ENCODE data around the gene NEU2. TPM values are rescaled to one million over a fixed set of nuclear protein-coding genes. Genes with fewer than 3 reads are reported as not detected.

Gene NEU2
- total and polyA plus RNA-seq, 2 of the 4 experiments (the other 2 are of a cell fraction) = not detected

GRCh38 chr2:233081731-233082221 is 49.3 kb downstream of the NEU2 start:
- ATAC-seq (ENCODE audit: low read depth) = no peak
- 53% methylated on average over 3 of the region's 13 CpGs; no CpG with 5 or more reads in 1 of the 2 experiments for WGBS, 2 experiments (ENCODE audit: extremely low coverage in 2 of 2, insufficient read length in 1 of 2)
- Histone ChIP-seq H3K18ac (ENCODE audit: low read depth, low read length) (no peak overlapping the region), H3K9me1 (ENCODE audit: insufficient read depth, low read length) (no peaks in the 10 kb centered on the region), H2BK20ac (ENCODE audit: low read depth, low read length) (no peak overlapping the region), H3K36me3 (ENCODE audit: control insufficient read depth, insufficient read depth, low read length) (no peaks in the 10 kb centered on the region), H2BK120ac (ENCODE audit: low read depth, low read length) (no peak overlapping the region), H3K9ac (ENCODE audit: low read depth, low read length) (no peak overlapping the region), H2BK15ac (ENCODE audit: low read depth, low read length) (no peak overlapping the region), H3K4ac (ENCODE audit: low read depth, low read length) (no peak overlapping the region), H2AFZ (replicated peaks; ENCODE audit: low read length, poor library complexity) (no peak overlapping the region), H4K20me1 (ENCODE audit: insufficient read depth, low read length) (no peaks in the 10 kb centered on the region), H4K8ac (ENCODE audit: low read depth in 2 of 2, low read length in 2 of 2) (no peak overlapping the region), H3K27me3 (ENCODE audit: control insufficient read depth, insufficient read depth, low read length) (peaks cover 11% of the 10 kb centered on the region), H2AK9ac (replicated peaks; ENCODE audit: low read depth, low read length, poor library complexity) (no peak overlapping the region), H2AK5ac (ENCODE audit: low read depth, low read length) (no peak overlapping the region), H3K27ac (ENCODE audit: insufficient read depth, low read length) (no peak overlapping the region), H3K79me1 (ENCODE audit: low read depth in 1 of 2, low read length in 2 of 2) (no peaks in the 10 kb centered on the region), H4K91ac (ENCODE audit: insufficient read depth, low read depth, low read length) (no peak overlapping the region), H3K4me2 (ENCODE audit: low read depth, low read length) (no peak overlapping the region), H3K14ac (replicated peaks; ENCODE audit: low read depth, low read length) (no peak overlapping the region), H3K56ac (ENCODE audit: extremely low read depth, insufficient read depth, low read length) (no peak overlapping the region), H4K5ac (ENCODE audit: low read depth, low read length) (no peak overlapping the region), H3K4me1 (ENCODE audit: control insufficient read depth, insufficient read depth, low read length) (no peaks in the 10 kb centered on the region), H2BK5ac (ENCODE audit: low read depth, low read length, poor library complexity, severe bottlenecking) (no peak overlapping the region), H3K4me3 (ENCODE audit: insufficient read depth, low read depth, low read length) (no peak overlapping the region), H3K9me3 (ENCODE audit: control insufficient read depth, insufficient read depth, low read length) (no peaks in the 10 kb centered on the region), H3K23ac (ENCODE audit: low read depth, low read length) (no peak overlapping the region)
- DNase-seq = no peak
- dilution Hi-C loops (cut with HindIII; ENCODE audit: low sequenced_read_pairs, unreplicated experiment) = no loop called here
- intact Hi-C loops (cut with micrococcal nuclease) = no loop called here
- ChIA-PET POLR2A (ENCODE audit: unreplicated experiment) (no interaction called here), CTCF (interaction anchor here (0.6 kb wide), 1 partner anchor 38 kb away, joined by 3 read pairs; no protein-coding TSS in a partner anchor)
- TF ChIP-seq, protein P1, sequence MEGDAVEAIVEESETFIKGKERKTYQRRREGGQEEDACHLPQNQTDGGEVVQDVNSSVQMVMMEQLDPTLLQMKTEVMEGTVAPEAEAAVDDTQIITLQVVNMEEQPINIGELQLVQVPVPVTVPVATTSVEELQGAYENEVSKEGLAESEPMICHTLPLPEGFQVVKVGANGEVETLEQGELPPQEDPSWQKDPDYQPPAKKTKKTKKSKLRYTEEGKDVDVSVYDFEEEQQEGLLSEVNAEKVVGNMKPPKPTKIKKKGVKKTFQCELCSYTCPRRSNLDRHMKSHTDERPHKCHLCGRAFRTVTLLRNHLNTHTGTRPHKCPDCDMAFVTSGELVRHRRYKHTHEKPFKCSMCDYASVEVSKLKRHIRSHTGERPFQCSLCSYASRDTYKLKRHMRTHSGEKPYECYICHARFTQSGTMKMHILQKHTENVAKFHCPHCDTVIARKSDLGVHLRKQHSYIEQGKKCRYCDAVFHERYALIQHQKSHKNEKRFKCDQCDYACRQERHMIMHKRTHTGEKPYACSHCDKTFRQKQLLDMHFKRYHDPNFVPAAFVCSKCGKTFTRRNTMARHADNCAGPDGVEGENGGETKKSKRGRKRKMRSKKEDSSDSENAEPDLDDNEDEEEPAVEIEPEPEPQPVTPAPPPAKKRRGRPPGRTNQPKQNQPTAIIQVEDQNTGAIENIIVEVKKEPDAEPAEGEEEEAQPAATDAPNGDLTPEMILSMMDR (conservative IDR thresholded peaks at IDR 0.05; ENCODE audit: low read depth, low read length) = no peak
- TF ChIP-seq ELK1 (IDR thresholded peaks at IDR 0.05; ENCODE audit: borderline replicate concordance, low read depth, low read length) = no peak
- TF ChIP-seq RFX5 (IDR thresholded peaks at IDR 0.05; ENCODE audit: low read depth, low read length) = no peak
- no TSS peak for BruUV-seq (replicated peaks)
- in situ Hi-C loops (cut with MboI; ENCODE audit: low sequenced_read_pairs) = no loop called here

Measured in IMR-90 (cell line).